Measurements from ENCODE around the gene RBMS1. TPM values are rescaled to one million over a fixed set of nuclear protein-coding genes. Genes with fewer than 3 reads are reported as not detected.

RBMS1 gene
- total and polyA plus RNA-seq, 7 donors, result 8.4 to 43.2 (median 24.1) TPM

DNA sequence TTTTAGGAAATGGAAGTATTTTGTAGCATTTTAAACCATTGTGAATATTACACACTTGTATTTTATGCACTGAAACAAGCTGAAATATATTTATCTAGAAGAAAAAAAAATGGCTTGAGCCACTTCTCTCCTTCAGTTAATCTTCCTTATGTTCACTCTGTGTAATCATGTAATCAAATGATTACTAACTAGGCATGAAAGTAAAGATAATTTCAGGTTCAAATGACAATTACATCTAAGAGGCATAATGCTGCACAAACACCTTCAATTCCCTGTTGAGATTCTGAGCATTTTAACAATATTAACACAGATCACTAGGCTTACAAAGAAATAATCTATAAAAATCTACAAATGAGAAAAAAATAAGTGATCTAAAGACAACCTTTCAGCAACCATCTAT lies 173.9 kb downstream of the RBMS1 start:
- H3K27me3 ChIP-seq (ENCODE audit: insufficient read depth in 3 of 3, low read length in 2 of 3), result no peaks in the 10 kb centered on the region
- ATAC-seq (no peak), DNase-seq (no peak)
- intact Hi-C loops (cut with DNase I), result loop anchor here (5.0 to 10.0 kb wide), 4 partner anchors 85 to 655 kb away; partner anchors contain the start of gene RBMS1 (in 1 of the 2)
- peaks cover 44% of the 10 kb centered on the region for H3K4me1 ChIP-seq
- H3K9me3 ChIP-seq, result no peaks in the 10 kb centered on the region
- H3K27ac ChIP-seq, result no peak overlapping the region
- TF ChIP-seq, protein P1, sequence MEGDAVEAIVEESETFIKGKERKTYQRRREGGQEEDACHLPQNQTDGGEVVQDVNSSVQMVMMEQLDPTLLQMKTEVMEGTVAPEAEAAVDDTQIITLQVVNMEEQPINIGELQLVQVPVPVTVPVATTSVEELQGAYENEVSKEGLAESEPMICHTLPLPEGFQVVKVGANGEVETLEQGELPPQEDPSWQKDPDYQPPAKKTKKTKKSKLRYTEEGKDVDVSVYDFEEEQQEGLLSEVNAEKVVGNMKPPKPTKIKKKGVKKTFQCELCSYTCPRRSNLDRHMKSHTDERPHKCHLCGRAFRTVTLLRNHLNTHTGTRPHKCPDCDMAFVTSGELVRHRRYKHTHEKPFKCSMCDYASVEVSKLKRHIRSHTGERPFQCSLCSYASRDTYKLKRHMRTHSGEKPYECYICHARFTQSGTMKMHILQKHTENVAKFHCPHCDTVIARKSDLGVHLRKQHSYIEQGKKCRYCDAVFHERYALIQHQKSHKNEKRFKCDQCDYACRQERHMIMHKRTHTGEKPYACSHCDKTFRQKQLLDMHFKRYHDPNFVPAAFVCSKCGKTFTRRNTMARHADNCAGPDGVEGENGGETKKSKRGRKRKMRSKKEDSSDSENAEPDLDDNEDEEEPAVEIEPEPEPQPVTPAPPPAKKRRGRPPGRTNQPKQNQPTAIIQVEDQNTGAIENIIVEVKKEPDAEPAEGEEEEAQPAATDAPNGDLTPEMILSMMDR (IDR thresholded peaks at IDR 0.05), result no peak
- no peaks in the 10 kb centered on the region for H3K36me3 ChIP-seq (ENCODE audit: insufficient read depth in 1 of 2, low read depth in 1 of 2)
- no peak overlapping the region for H3K4me3 ChIP-seq

DNA sequence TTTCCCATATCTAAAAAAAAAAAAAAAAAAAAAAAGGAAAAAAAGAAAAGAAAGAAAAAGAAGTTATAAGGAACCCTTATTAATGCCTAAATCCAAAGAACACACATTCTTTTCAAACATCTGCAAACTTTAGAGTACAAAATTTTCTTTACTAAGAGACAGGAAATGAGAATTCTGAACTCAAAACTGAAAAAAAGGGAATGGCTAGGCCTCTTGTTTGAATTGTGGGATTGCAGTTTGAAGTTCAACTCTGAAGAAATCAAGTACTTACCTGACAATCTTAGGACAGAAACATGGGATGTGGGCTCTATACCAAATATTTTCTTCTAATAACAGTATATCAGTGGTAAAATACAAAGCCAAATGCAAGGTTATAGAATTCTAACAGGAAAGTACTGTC lies 175.4 kb downstream of the RBMS1 start:
- no peak overlapping the region for H3K4me3 ChIP-seq
- peaks cover 53% of the 10 kb centered on the region for H3K4me1 ChIP-seq
- no peaks in the 10 kb centered on the region for H3K9me3 ChIP-seq
- peak overlapping the region; percentile 42 for H3K27ac ChIP-seq
- no peak for DNase-seq
- no peak for ATAC-seq
- TF ChIP-seq, protein P1 (IDR thresholded peaks at IDR 0.05), result no peak
- H3K36me3 ChIP-seq (ENCODE audit: insufficient read depth in 1 of 2, low read depth in 1 of 2), result peaks cover 0 to under 1% of the 10 kb centered on the region in 2 donors
- intact Hi-C loops (cut with DNase I), result loop anchor here in 1 of 2 donors (5.0 kb wide), 1 partner anchor 89 kb away; no protein-coding TSS in a partner anchor
- no peaks in the 10 kb centered on the region for H3K27me3 ChIP-seq (ENCODE audit: insufficient read depth in 3 of 3, low read length in 2 of 3)

DNA sequence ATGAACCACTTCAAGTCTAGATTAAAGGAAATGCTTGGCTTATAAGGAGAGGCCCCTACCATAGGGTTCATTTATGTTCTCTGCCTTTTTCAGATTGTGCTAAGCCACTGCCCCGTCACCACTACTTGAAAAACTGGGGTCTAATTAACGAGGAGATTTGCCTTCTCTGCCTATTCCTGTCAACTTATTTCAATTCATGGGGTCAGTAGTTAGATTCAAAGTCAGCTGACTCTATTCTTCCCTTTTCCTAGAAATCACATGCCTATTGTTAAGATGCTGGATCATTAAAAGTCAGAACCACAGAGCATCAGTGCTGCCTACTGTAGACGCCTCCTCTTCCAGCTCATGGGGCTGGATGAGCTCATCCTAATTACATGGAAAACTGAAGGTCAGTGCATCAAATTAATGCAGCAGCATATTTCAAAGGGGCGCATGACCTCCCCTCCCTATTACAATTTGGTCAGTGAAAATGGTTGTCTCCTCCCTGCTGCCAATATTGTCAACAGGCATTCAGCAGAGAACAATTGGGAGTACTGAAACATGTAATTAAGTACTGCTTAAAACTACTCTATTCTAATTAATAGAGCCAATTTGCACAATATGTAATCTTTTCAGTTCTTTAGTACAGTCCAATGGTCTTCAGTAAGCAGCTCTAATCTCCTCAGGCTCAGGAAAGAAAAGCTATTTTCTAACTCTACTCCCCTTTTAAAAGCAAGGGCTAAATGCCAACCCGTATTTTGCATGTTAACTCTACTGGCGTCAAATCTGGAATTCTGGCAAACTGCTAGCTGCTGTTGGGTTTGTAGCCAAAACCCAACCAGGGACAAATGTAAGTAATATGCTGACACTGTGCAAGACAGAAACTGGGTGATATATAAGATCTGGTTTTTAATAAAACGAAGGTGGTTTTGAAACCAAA lies 176.2 kb downstream of the RBMS1 start:
- TF ChIP-seq, protein P1 (IDR thresholded peaks at IDR 0.05), result no peak
- no peak for ATAC-seq
- no peak for DNase-seq
- Histone ChIP-seq H3K36me3 (ENCODE audit: insufficient read depth in 1 of 2, low read depth in 1 of 2) (peaks cover 0 to 8% of the 10 kb centered on the region in 2 donors), H3K27me3 (ENCODE audit: insufficient read depth in 3 of 3, low read length in 2 of 3) (no peaks in the 10 kb centered on the region), H3K27ac (peak overlapping the region; percentile 84), H3K9me3 (no peaks in the 10 kb centered on the region), H3K4me1 (peaks cover 57% of the 10 kb centered on the region), H3K4me3 (no peak overlapping the region)
- intact Hi-C loops (cut with DNase I), result loop anchor here in 1 of 2 donors (5.0 kb wide), 1 partner anchor 90 kb away; no protein-coding TSS in a partner anchor
- 45 to 53% (median 46%) methylated on average over 7 of the region's 7 CpGs for WGBS, 3 donors

DNA sequence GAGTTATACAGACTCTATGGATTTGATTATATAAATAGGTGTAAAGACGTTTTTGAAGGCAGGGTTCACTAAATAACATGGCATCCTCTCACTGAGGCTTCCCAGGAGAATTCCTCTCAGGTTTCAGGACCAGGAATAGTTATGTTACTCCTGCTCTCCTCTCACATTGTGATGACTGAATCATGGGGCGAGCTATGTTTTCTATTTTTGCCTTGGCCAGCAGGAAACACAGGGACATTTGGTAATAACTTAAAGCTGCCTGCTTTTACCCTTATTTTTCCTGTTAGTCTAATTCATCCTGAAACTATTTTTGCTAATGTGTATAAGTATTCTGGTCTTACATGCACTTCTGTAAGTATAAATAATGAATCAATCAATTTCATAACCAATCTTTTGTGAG lies 178.3 kb downstream of the RBMS1 start:
- WGBS, 3 donors, result 12 to 18% (median 15%) methylated on average over 2 of the region's 2 CpGs
- ATAC-seq, result peak; percentile 91 to 94 (median 94)
- Histone ChIP-seq H3K36me3 (ENCODE audit: insufficient read depth in 1 of 2, low read depth in 1 of 2) (peaks cover 0 to 17% of the 10 kb centered on the region in 2 donors), H3K4me3 (no peak overlapping the region), H3K27me3 (ENCODE audit: insufficient read depth in 3 of 3, low read length in 2 of 3) (no peaks in the 10 kb centered on the region), H3K4me1 (peaks cover 61% of the 10 kb centered on the region), H3K9me3 (no peaks in the 10 kb centered on the region), H3K27ac (peak overlapping the region; percentile 84)
- TF ChIP-seq, protein P1 (IDR thresholded peaks at IDR 0.05), result no peak
- intact Hi-C loops (cut with DNase I), result loop anchor here in 1 of 2 donors (5.0 kb wide), 1 partner anchor 92 kb away; no protein-coding TSS in a partner anchor
- no peak for DNase-seq
